Small intestine (tissue), 7 donors: ENCODE measurements around the gene CIROP. TPM values are rescaled to one million over a fixed set of nuclear protein-coding genes. Genes with fewer than 3 reads are reported as not detected.
A peak's percentile ranks its signal among the peaks of the same experiment; 100 is the strongest.

Experiments
- DNase-seq, 2 donors: peaks; one replicate each; pipeline versions ENCODE4 v3.0.0 to v3.0.0-alpha.2; 2013
- FAIRE-seq: peaks from 2 replicates; lab custom pipeline; 2012; peaks lifted over from hg19 to GRCh38; lab: Jason Lieb, UNC
- H3K27ac ChIP-seq, 3 donors: one replicate each; pipeline ENCODE4 v1.5.1; 2013; ENCODE audit warnings: low read length in 2 of 3, mild to moderate bottlenecking in 2 of 3, control low read depth in 1 of 3, inconsistent platforms in 1 of 3, low read depth in 1 of 3, moderate library complexity in 1 of 3
- H3K27me3 ChIP-seq, 3 donors: one replicate each; pipeline ENCODE4 v1.6.1; 2013; ENCODE audit warnings: low read length in 3 of 3, inconsistent platforms in 1 of 3; ENCODE audit not compliant: control insufficient read depth in 3 of 3, insufficient read depth in 3 of 3
- H3K36me3 ChIP-seq, 3 donors: one replicate each; pipeline ENCODE4 v1.6.1; 2013; ENCODE audit warnings: low read length in 3 of 3, inconsistent platforms in 1 of 3, low read depth in 1 of 3, mild to moderate bottlenecking in 1 of 3, moderate library complexity in 1 of 3; ENCODE audit not compliant: control insufficient read depth in 3 of 3, insufficient read depth in 2 of 3
- H3K4me1 ChIP-seq, 3 donors: one replicate each; pipeline ENCODE4 v1.6.1; 2013; ENCODE audit warnings: low read length in 2 of 3, inconsistent platforms in 1 of 3, low read depth in 1 of 3, mild to moderate bottlenecking in 1 of 3, moderate library complexity in 1 of 3; ENCODE audit not compliant: control insufficient read depth in 3 of 3, insufficient read depth in 2 of 3
- H3K4me3 ChIP-seq, 3 donors: one replicate each; pipeline ENCODE4 v1.5.1; 2013; ENCODE audit warnings: low read length in 3 of 3, control low read depth in 1 of 3, inconsistent platforms in 1 of 3, low read depth in 1 of 3, mild to moderate bottlenecking in 1 of 3, moderate library complexity in 1 of 3
- H3K9me3 ChIP-seq, 2 donors: one replicate each; pipeline ENCODE4 v1.6.1; 2013; ENCODE audit warnings: low read depth in 1 of 2, low read length in 1 of 2; ENCODE audit not compliant: control insufficient read depth in 2 of 2, insufficient read depth in 1 of 2
- WGBS, 3 donors: extraction: QIAGEN DNeasy Blood & Tissue Kit; methylation state at CpG; one replicate each; pipeline ENCODE4 v1.1.7; 2013; 5-methylcytosine and 5-hydroxymethylcytosine counted together
- polyA plus RNA-seq, 4 donors: library from polyadenylated mRNA; stranded (reverse) in 3 of 4; unstranded in 1 of 4; fragments of 200-250 nt in 3 of 4; fragments of 120-200 nt in 1 of 4; gene quantifications; one replicate each; pipeline versions ENCODE4 v1.2.1 to v1.2.3, GENCODE V29; 2013
- donor health status: healthy with polysubstance abuse.
- donor health status: control.
- donor health status: control.
- donor health status: Bipolar disorder and iron deficiency.
- donor health status: healthy.

CIROP gene
- polyA plus RNA-seq, 4 donors: 0.04 TPM; not detected in 3

DNA sequence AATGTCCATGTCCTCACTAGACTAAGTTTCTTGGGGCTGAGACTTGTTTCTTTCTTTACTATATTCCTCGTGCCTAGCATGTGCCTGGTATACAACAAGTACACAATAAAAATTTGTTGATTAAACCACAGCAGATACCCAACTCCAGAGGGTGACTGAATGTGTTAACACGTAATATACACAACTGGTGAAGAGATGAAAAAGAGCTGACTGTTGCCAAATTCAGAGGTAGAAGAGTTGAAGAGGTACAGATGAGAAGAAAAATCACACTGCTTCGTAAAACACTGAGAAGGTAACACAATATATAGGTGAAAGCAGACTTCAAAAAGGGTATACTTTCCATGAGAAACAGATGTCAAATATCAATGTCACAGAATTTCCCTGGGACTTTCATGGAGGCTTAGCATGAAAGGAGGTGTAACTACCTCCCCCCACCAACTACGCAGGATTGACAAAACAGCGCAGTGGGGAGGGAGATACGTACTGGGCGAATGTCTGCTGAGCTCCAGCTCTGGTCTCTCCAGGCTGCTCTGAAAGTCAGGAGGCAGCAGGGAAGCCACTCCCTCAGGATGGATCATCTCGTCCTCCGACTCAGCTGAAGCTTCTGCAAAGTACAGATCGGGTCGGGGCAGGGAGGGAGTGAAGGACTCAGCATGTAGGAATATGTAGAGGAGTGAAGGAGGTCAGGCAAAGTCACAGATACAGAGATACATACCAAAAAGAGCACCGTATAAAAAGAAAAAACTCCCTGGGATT is 15.1 kb downstream of the CIROP start:
- Histone ChIP-seq H3K4me3 (no peak overlapping the region), H3K36me3 (peaks cover 15 to 30% (median 20%) of the 10 kb centered on the region in 3 donors), H3K27ac (no peak overlapping the region), H3K9me3 (no peaks in the 10 kb centered on the region), H3K27me3 (no peaks in the 10 kb centered on the region), H3K4me1 (peaks cover 0 to 24% (median 11%) of the 10 kb centered on the region in 3 donors)
- 92 to 97% (median 93%) methylated on average over 12 of the region's 12 CpGs for WGBS, 3 donors
- no peak for DNase-seq
- FAIRE-seq: no peak

GRCh38 chr14:23086565-23086964 is 18.2 kb downstream of the CIROP start:
- no peak for DNase-seq
- Histone ChIP-seq H3K4me3 (no peak overlapping the region), H3K36me3 (peaks cover 14 to 48% (median 20%) of the 10 kb centered on the region in 3 donors), H3K4me1 (peaks cover 0 to 9% (median 0%) of the 10 kb centered on the region in 3 donors), H3K27me3 (no peaks in the 10 kb centered on the region), H3K27ac (peak overlapping the region in 1 of 3 donors; percentile 69), H3K9me3 (no peaks in the 10 kb centered on the region)
- 83 to 93% (median 92%) methylated on average over 1 of the region's 1 CpG for WGBS, 3 donors
- no peak for FAIRE-seq

DNA sequence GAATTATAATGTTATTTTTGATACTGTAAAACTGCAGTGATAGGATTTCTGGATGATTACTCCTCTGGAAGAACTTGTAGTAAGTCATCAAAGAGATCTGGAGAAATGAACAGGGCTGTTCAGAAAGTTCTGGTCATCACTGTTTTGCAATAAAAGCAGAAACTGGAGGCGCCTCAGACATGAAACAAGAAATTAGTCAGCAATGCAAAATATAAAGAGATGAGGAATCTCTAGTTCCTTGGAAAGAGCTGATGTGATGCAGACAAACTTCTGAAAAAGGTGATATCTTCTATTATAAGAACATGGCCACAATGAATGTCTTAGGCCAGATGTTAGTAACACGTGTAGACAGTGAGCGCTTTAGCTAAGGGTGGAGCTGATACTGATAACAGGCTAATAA is 19.3 kb downstream of the CIROP start:
- Histone ChIP-seq H3K36me3 (peaks cover 20 to 45% (median 24%) of the 10 kb centered on the region in 3 donors), H3K9me3 (no peaks in the 10 kb centered on the region), H3K4me3 (no peak overlapping the region), H3K27me3 (no peaks in the 10 kb centered on the region), H3K4me1 (peaks cover 0 to 9% (median 0%) of the 10 kb centered on the region in 3 donors), H3K27ac (peak overlapping the region in 2 of 3 donors; percentile 10 to 69)
- FAIRE-seq (no peak), DNase-seq (peak; percentile 46 to 47)
- 44 to 64% (median 48%) methylated on average over 3 of the region's 3 CpGs for WGBS, 3 donors

- DNase-seq (no peak), FAIRE-seq (no peak)
- no peak overlapping the region for H3K4me3 ChIP-seq
- H3K36me3 ChIP-seq: peaks cover 27 to 56% (median 35%) of the 10 kb centered on the region in 3 donors
- no peaks in the 10 kb centered on the region for H3K27me3 ChIP-seq
- H3K27ac ChIP-seq: no peak overlapping the region
- no peaks in the 10 kb centered on the region for H3K9me3 ChIP-seq
- 75 to 82% (median 76%) methylated on average over 1 of the region's 1 CpG for WGBS, 3 donors
- H3K4me1 ChIP-seq: peaks cover 0 to 30% (median 7%) of the 10 kb centered on the region in 3 donors
Observed at GRCh38 chr14:23080474-23080873, 24.3 kb downstream of the CIROP start.

GRCh38 chr14:23079716-23080115 is 25.1 kb downstream of the CIROP start:
- Histone ChIP-seq H3K4me1 (peaks cover 0 to 33% (median 7%) of the 10 kb centered on the region in 3 donors), H3K27me3 (no peaks in the 10 kb centered on the region), H3K9me3 (no peaks in the 10 kb centered on the region), H3K4me3 (no peak overlapping the region), H3K27ac (peak overlapping the region in 2 of 3 donors; percentile 17 to 89), H3K36me3 (peaks cover 27 to 52% (median 35%) of the 10 kb centered on the region in 3 donors)
- FAIRE-seq: no peak
- WGBS, 3 donors: 89 to 94% (median 92%) methylated on average over 2 of the region's 2 CpGs
- no peak for DNase-seq

DNA sequence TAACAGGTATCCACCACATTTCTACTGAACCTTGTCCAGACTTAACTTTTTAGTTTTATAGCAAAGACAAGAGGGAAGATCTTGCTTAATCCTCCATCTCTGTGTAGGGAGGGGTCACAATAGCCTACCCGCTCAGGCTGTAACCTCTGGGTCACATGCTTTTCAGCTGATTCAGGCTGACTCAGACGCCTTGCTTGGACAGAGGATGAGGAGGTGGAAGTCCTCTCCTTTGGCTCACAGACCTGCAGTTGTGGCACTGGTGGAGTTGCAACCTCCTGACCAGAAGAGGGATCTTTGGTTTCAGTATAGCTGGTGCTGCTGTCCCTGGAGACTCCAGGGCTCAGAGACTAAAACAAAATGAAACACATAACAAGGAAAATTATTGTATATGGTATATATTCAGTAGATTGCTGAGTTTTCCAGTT is 26.1 kb downstream of the CIROP start:
- Histone ChIP-seq H3K4me1 (peaks cover 0 to 33% (median 7%) of the 10 kb centered on the region in 3 donors), H3K36me3 (peaks cover 27 to 51% (median 32%) of the 10 kb centered on the region in 3 donors), H3K4me3 (no peak overlapping the region), H3K27me3 (no peaks in the 10 kb centered on the region), H3K9me3 (no peaks in the 10 kb centered on the region), H3K27ac (peak overlapping the region in 2 of 3 donors; percentile 2 to 89)
- WGBS, 3 donors: 42 to 45% (median 44%) methylated on average over 2 of the region's 2 CpGs
- DNase-seq (peak; percentile 58 to 87), FAIRE-seq (no peak)

DNA sequence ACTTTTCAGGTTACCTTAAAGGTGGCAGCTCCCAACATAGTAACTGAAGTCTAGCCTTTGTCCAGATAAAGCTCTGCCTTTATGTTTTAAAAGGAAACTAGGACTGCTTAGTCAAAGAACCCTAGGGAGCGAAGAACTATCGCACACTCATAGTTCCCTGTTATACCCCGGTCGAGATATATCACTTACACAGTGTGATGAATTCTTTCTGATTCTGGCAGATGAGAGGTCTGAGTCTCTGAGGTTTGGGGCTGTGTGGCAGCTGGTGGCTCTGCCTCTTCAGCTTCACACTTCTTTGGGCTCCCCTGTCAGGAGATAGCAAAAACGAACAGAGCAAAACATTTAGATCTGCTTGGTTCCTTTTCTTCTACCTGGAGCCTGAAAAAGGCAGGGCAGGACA is 26.8 kb downstream of the CIROP start:
- peak overlapping the region in 2 of 3 donors; percentile 63 to 73 for H3K27ac ChIP-seq
- H3K36me3 ChIP-seq: peaks cover 28 to 52% (median 32%) of the 10 kb centered on the region in 3 donors
- DNase-seq (no peak), FAIRE-seq (no peak)
- H3K4me3 ChIP-seq: no peak overlapping the region
- H3K27me3 ChIP-seq: no peaks in the 10 kb centered on the region
- peaks cover 0 to 37% (median 7%) of the 10 kb centered on the region in 3 donors for H3K4me1 ChIP-seq
- H3K9me3 ChIP-seq: no peaks in the 10 kb centered on the region
- WGBS, 3 donors: 87 to 89% (median 88%) methylated on average over 5 of the region's 5 CpGs

GRCh38 chr14:23076785-23077408 is 27.9 kb downstream of the CIROP start:
- no peak overlapping the region for H3K4me3 ChIP-seq
- peak overlapping the region in 1 of 3 donors; percentile 73 for H3K27ac ChIP-seq
- H3K36me3 ChIP-seq: peaks cover 29 to 50% (median 32%) of the 10 kb centered on the region in 3 donors
- DNase-seq: peak in 1 of 2 donors; percentile 50
- no peaks in the 10 kb centered on the region for H3K9me3 ChIP-seq
- 67 to 68% (median 68%) methylated on average over 5 of the region's 5 CpGs for WGBS, 3 donors
- no peak for FAIRE-seq
- H3K4me1 ChIP-seq: peaks cover 0 to 47% (median 7%) of the 10 kb centered on the region in 3 donors
- H3K27me3 ChIP-seq: no peaks in the 10 kb centered on the region
